DND-41 (cell line): ENCODE measurements around the gene TXNDC2.

ENCODE experiments used
- ATAC-seq: fragments of 200-7000 bp; cut with Tn5 transposase; 3 replicates; pipeline ENCODE4 v1.9.1; 2021; ENCODE audit warnings: low read depth; ENCODE audit not compliant: insufficient read depth
- DNase-seq: peaks from one replicate; pipeline ENCODE4 v3.0.0-alpha.2; 2020
- H2AFZ ChIP-seq: 2 replicates; pipeline ENCODE4 v1.6.0; 2012; ENCODE audit warnings: low read depth, low read length
- H3K27ac ChIP-seq: 2 replicates; pipeline ENCODE4 v1.5.1; 2012; ENCODE audit warnings: low read length, inconsistent platforms
- H3K27me3 ChIP-seq: fragments of 200-600 bp; sonication (generic); 2 replicates; pipeline ENCODE4 v1.6.0; 2012; ENCODE audit warnings: low read length, mild to moderate bottlenecking, inconsistent platforms; ENCODE audit not compliant: insufficient read depth, poor library complexity
- H3K36me3 ChIP-seq: 2 replicates; pipeline ENCODE4 v1.5.1; 2012; ENCODE audit warnings: low read length, inconsistent platforms; ENCODE audit not compliant: insufficient read depth
- H3K4me1 ChIP-seq: 2 replicates; pipeline ENCODE4 v1.5.1; 2012; ENCODE audit warnings: mild to moderate bottlenecking, low read length; ENCODE audit not compliant: insufficient read depth
- H3K4me2 ChIP-seq: 2 replicates; pipeline ENCODE4 v1.6.0; 2012; ENCODE audit warnings: mild to moderate bottlenecking, moderate library complexity, low read length, inconsistent platforms; ENCODE audit not compliant: insufficient read depth
- H3K4me3 ChIP-seq, 2 experiments: fragments of 200-600 bp in 1 of 2; shearing (Covaris generic) in 1 of 2; 2 replicates each; pipeline ENCODE4 v1.5.1; 2012 to 2016; ENCODE audit warnings: inconsistent platforms in 2 of 2, low read length in 2 of 2, mild to moderate bottlenecking in 2 of 2, low read depth in 1 of 2, moderate library complexity in 1 of 2
- H3K79me2 ChIP-seq: 2 replicates; pipeline ENCODE4 v1.6.0; 2012; ENCODE audit warnings: low read length, inconsistent platforms; ENCODE audit not compliant: insufficient read depth
- H3K9ac ChIP-seq: 2 replicates; pipeline ENCODE4 v1.6.0; 2012; ENCODE audit warnings: low read depth, mild to moderate bottlenecking, inconsistent platforms, low read length, moderate library complexity
- H3K9me3 ChIP-seq: 2 replicates; pipeline ENCODE4 v1.5.1; 2012; ENCODE audit warnings: low read length, moderate library complexity, mild to moderate bottlenecking, inconsistent platforms; ENCODE audit not compliant: insufficient read depth, severe bottlenecking
- H4K20me1 ChIP-seq: 2 replicates; pipeline ENCODE4 v1.6.0; 2012; ENCODE audit warnings: low read length; ENCODE audit not compliant: insufficient read depth
- CTCF ChIP-seq: IDR thresholded peaks from 2 replicates; pipeline ENCODE4 v1.5.1; 2012; ENCODE audit warnings: borderline replicate concordance, low read length, moderate library complexity, mild to moderate bottlenecking; ENCODE audit not compliant: poor library complexity, severe bottlenecking; ENCODE audit errors: extremely low read depth
- EZH2 ChIP-seq: IDR thresholded peaks from 3 replicates; pipeline ENCODE4 v1.6.1; 2012; ENCODE audit warnings: borderline replicate concordance, low read depth, mild to moderate bottlenecking, moderate library complexity, low read length, inconsistent platforms; ENCODE audit not compliant: severe bottlenecking

Gene TXNDC2

GRCh38 chr18:9858642-9859041, 27.1 kb upstream of the TXNDC2 start:
- H3K36me3 ChIP-seq = no peaks in the 10 kb centered on the region
- H3K27me3 ChIP-seq = peaks cover 7% of the 10 kb centered on the region
- no peak overlapping the region for H3K9ac ChIP-seq
- no peak overlapping the region for H3K27ac ChIP-seq
- ATAC-seq (no peak), DNase-seq (no peak)
- no peaks in the 10 kb centered on the region for H3K4me1 ChIP-seq
- H4K20me1 ChIP-seq = no peaks in the 10 kb centered on the region
- no peak overlapping the region for H3K4me3 ChIP-seq
- TF ChIP-seq EZH2 (no peak), CTCF (no peak)
- H3K9me3 ChIP-seq = no peaks in the 10 kb centered on the region
- no peak overlapping the region for H3K4me2 ChIP-seq
- H3K79me2 ChIP-seq = no peaks in the 10 kb centered on the region
- no peak overlapping the region for H2AFZ ChIP-seq

- TF ChIP-seq CTCF (no peak), EZH2 (no peak)
- no peak overlapping the region for H3K27ac ChIP-seq
- no peak for ATAC-seq
- no peak overlapping the region for H3K4me3 ChIP-seq
- no peaks in the 10 kb centered on the region for H3K36me3 ChIP-seq
- no peak overlapping the region for H3K9ac ChIP-seq
- H2AFZ ChIP-seq = no peak overlapping the region
- H3K79me2 ChIP-seq = no peaks in the 10 kb centered on the region
- H3K27me3 ChIP-seq = peaks cover 6% of the 10 kb centered on the region
- H3K4me2 ChIP-seq = no peak overlapping the region
- no peaks in the 10 kb centered on the region for H3K9me3 ChIP-seq
- no peaks in the 10 kb centered on the region for H4K20me1 ChIP-seq
- DNase-seq = no peak
- H3K4me1 ChIP-seq = no peaks in the 10 kb centered on the region
These were observed 26.5 kb upstream of the TXNDC2 start for GRCh38 chr18:9859232-9859631.

GRCh38 chr18:9860682-9861081, 25.1 kb upstream of the TXNDC2 start:
- DNase-seq (no peak), ATAC-seq (no peak)
- Histone ChIP-seq H3K9me3 (peaks cover 3% of the 10 kb centered on the region), H3K9ac (no peak overlapping the region), H3K27ac (no peak overlapping the region), H2AFZ (no peak overlapping the region), H3K4me1 (no peaks in the 10 kb centered on the region), H3K27me3 (no peaks in the 10 kb centered on the region), H3K36me3 (no peaks in the 10 kb centered on the region), H3K4me3 (no peak overlapping the region), H3K4me2 (no peak overlapping the region), H4K20me1 (no peaks in the 10 kb centered on the region), H3K79me2 (no peaks in the 10 kb centered on the region)
- TF ChIP-seq EZH2 (no peak), CTCF (no peak)

- H3K79me2 ChIP-seq = no peaks in the 10 kb centered on the region
- no peak overlapping the region for H3K9ac ChIP-seq
- no peaks in the 10 kb centered on the region for H4K20me1 ChIP-seq
- H3K27ac ChIP-seq = no peak overlapping the region
- no peaks in the 10 kb centered on the region for H3K36me3 ChIP-seq
- no peak for DNase-seq
- H3K4me1 ChIP-seq = no peaks in the 10 kb centered on the region
- H3K4me2 ChIP-seq = no peak overlapping the region
- H3K4me3 ChIP-seq = no peak overlapping the region
- no peak overlapping the region for H2AFZ ChIP-seq
- ATAC-seq = no peak
- H3K9me3 ChIP-seq = peaks cover 5% of the 10 kb centered on the region
- TF ChIP-seq EZH2 (no peak), CTCF (no peak)
- H3K27me3 ChIP-seq = no peaks in the 10 kb centered on the region
These were observed 24.6 kb upstream of the TXNDC2 start for GRCh38 chr18:9861157-9861556.
